SK-N-MC (cell line): ENCODE measurements around the gene AGXT2.

Experiments
- EZH2 ChIP-seq: fragments of 200-600 bp; sonication (generic); IDR thresholded peaks from one replicate; pipeline ENCODE4 v1.6.1; 2017; ENCODE audit warnings: antibody characterized with exemption
- FOXP2 ChIP-seq: optimal IDR thresholded peaks from 2 replicates; pipeline ENCODE3; 2011; ENCODE audit warnings: mild to moderate bottlenecking, moderate library complexity; ENCODE audit not compliant: insufficient read depth; ENCODE audit errors: extremely low read length, control extremely low read depth
- POLR2AphosphoS5 ChIP-seq: IDR thresholded peaks from 2 replicates; pipeline ENCODE4 v1.6.1; 2012; ENCODE audit warnings: mild to moderate bottlenecking, low read depth, low read length, borderline replicate concordance

GRCh38 chr5:35095366-35095765 lies 47.6 kb upstream of the AGXT2 start:
- TF ChIP-seq POLR2AphosphoS5 = no peak
- no peak for TF ChIP-seq EZH2
- no peak for TF ChIP-seq FOXP2
